ENCODE results near the gene ELF5.
A peak's percentile ranks its signal among the peaks of the same experiment; 100 is the strongest.

ELF5 gene

GRCh38 chr11:34513682-34514449 is at the start of gene ELF5:
ELF5 (minus strand) TSS chr11:34513794; CDS start chr11:34505749, 8,045 bp downstream.
- in situ Hi-C loops (cut with HindIII; ENCODE audit: low sequenced_read_pairs), result no loop called here
- H3K4me3 ChIP-seq (ENCODE audit: low read depth, low read length), result no peak within 1 kb of the TSS
- TF ChIP-seq CTCF (IDR thresholded peaks at IDR 0.05; ENCODE audit: low read depth, low read length, missing control alignments), result no peak
- DNase-seq (ENCODE audit: low read depth), result no peak

- TF ChIP-seq CTCF (IDR thresholded peaks at IDR 0.05; ENCODE audit: low read depth, low read length, missing control alignments), result no peak
- no peak overlapping the region for H3K4me3 ChIP-seq (ENCODE audit: low read depth, low read length)
- no peak for DNase-seq (ENCODE audit: low read depth)
- in situ Hi-C loops (cut with HindIII; ENCODE audit: low sequenced_read_pairs), result no loop called here
Observed at GRCh38 chr11:34562976-34563375, 49.4 kb upstream of the ELF5 start.

- in situ Hi-C loops (cut with HindIII; ENCODE audit: low sequenced_read_pairs), result no loop called here
- no peak for TF ChIP-seq CTCF (IDR thresholded peaks at IDR 0.05; ENCODE audit: low read depth, low read length, missing control alignments)
- H3K4me3 ChIP-seq (ENCODE audit: low read depth, low read length), result no peak overlapping the region
- DNase-seq (ENCODE audit: low read depth), result no peak
Observed at GRCh38 chr11:34560511-34560910, 46.9 kb upstream of the ELF5 start.

GRCh38 chr11:34558673-34559072 is 45.1 kb upstream of the ELF5 start:
- DNase-seq (ENCODE audit: low read depth), result no peak
- no peak for TF ChIP-seq CTCF (IDR thresholded peaks at IDR 0.05; ENCODE audit: low read depth, low read length, missing control alignments)
- no peak overlapping the region for H3K4me3 ChIP-seq (ENCODE audit: low read depth, low read length)
- in situ Hi-C loops (cut with HindIII; ENCODE audit: low sequenced_read_pairs), result no loop called here

DNA sequence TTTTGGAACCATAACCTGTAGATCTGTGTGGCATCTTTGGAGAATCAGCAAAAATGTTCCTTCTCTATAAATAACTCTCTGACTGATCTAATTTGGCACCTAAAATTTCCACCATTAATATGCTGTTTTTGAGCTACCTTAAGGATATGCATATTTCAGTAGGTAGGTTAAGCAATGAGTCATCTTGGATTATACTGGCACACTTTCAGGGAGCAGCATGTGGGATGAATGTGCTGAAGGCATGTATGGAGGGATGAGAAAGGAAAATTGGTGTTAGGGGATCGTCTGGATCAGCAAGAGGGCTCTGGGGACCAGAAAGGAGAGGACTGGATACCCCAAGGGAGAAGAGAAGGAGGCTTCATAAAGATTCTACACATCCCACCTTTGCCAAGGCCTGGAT is 44.6 kb upstream of the ELF5 start:
- in situ Hi-C loops (cut with HindIII; ENCODE audit: low sequenced_read_pairs), result no loop called here
- TF ChIP-seq CTCF (IDR thresholded peaks at IDR 0.05; ENCODE audit: low read depth, low read length, missing control alignments), result no peak
- DNase-seq (ENCODE audit: low read depth), result peak; percentile 34

GRCh38 chr11:34552270-34552669 is 38.7 kb upstream of the ELF5 start:
- in situ Hi-C loops (cut with HindIII; ENCODE audit: low sequenced_read_pairs), result no loop called here
- no peak for DNase-seq (ENCODE audit: low read depth)

More for the DNA sequence above, 44.6 kb upstream of the ELF5 start:
- no peak overlapping the region for H3K4me3 ChIP-seq (ENCODE audit: low read depth, low read length)

More at GRCh38 chr11:34552270-34552669, 38.7 kb upstream of the ELF5 start:
- H3K4me3 ChIP-seq (ENCODE audit: low read depth, low read length), result no peak overlapping the region
- no peak for TF ChIP-seq CTCF (IDR thresholded peaks at IDR 0.05; ENCODE audit: low read depth, low read length, missing control alignments)
